H1 (cell line): ENCODE measurements around the gene CTBP2. TPM values are rescaled to one million over a fixed set of nuclear protein-coding genes. Genes with fewer than 3 reads are reported as not detected.

Experiments used
- CREB1 ChIP-seq: IDR thresholded peaks from 2 replicates; pipeline ENCODE4 v1.6.1; 2012; ENCODE audit warnings: inconsistent platforms
- HDAC6 ChIP-seq: IDR thresholded peaks from one replicate; pipeline ENCODE4 v1.7.1; 2012; ENCODE audit warnings: low read depth, mild to moderate bottlenecking, inconsistent platforms, low read length, moderate library complexity
- KDM4A ChIP-seq: IDR thresholded peaks from one replicate; pipeline ENCODE4 v1.7.1; 2012; ENCODE audit warnings: low read depth, mild to moderate bottlenecking, moderate library complexity, low read length, inconsistent platforms; ENCODE audit not compliant: severe bottlenecking
- POLR2A ChIP-seq, 2 experiments: IDR thresholded peaks; 1 replicate in 1 of 2; 2 replicates in 1 of 2; pipeline ENCODE4 v1.6.1; 2011; ENCODE audit warnings: low read depth in 2 of 2, low read length in 2 of 2, mild to moderate bottlenecking in 2 of 2; ENCODE audit errors: control extremely low read depth in 1 of 2
- SIX5 ChIP-seq: IDR thresholded peaks from 2 replicates; pipeline ENCODE4 v1.6.1; 2011; ENCODE audit warnings: mild to moderate bottlenecking, low read depth, low read length
- polyA plus RNA-seq, 7 experiments: library from polyadenylated mRNA; depleted of rRNA in 3 of 7; stranded (reverse) in 5 of 7; unstranded in 2 of 7; fragments of >200 nt in 5 of 7; fragments of 200-250 nt in 2 of 7; gene quantifications; 1 replicate in 5 of 7; 2 replicates in 1 of 7; 4 replicates in 1 of 7; pipeline versions ENCODE4 v1.2.1 to v1.2.3, GENCODE V29; 2011 to 2013; ENCODE audit warnings: missing spikeins in 2 of 7, mixed read lengths in 2 of 7
- total RNA-seq: library from RNA; stranded (reverse); fragmentation: NEBNext Ultra II Directional; extraction: Animal tissue kit (Norgen Biotek cat#: 25700); gene quantifications from 2 replicates; pipeline ENCODE4 v1.2.1, GENCODE V29; 2021

Gene CTBP2
- total and polyA plus RNA-seq, 2 of the 8 experiments (the other 6 are each of a cell fraction or from before 2014, with no cell fraction given), result 208 to 221 TPM

DNA sequence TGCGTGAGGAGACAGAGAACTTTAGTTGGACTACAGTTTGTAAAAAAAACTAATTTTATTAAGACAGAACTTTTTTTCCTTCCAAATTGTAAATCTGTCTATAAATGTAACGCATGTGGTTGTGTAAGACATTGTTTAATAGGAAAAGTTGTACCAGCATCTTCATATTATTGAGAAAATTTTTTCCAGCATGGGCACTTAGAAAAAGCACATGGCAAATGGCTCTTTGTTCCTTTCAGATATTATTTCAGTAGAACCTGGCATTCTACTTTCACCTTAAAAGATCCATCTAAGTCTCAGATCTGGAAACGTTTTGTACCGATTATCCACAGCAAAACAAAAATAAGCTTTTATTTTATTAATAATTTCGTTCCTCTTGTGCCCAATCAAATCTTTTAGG lies 175.2 kb downstream of the CTBP2 start (continued):
- TF ChIP-seq CREB1, result no peak
- TF ChIP-seq SIX5, result no peak
- no peak for TF ChIP-seq HDAC6
- no peak for TF ChIP-seq POLR2A (IDR thresholded peaks at IDR 0.05; ENCODE audit: control extremely low read depth in 1 of 2, low read depth in 2 of 2, low read length in 2 of 2)
- no peak for TF ChIP-seq KDM4A
